Keratinocyte (primary cell): Measurements from ENCODE around the gene NRG2. TPM values are rescaled to one million over a fixed set of nuclear protein-coding genes. Genes with fewer than 3 reads are reported as not detected.

Source experiments
- DNase-seq: peaks from one replicate; pipeline ENCODE4 v3.0.0-alpha.2; 2011; ENCODE audit warnings: low read depth, missing footprints, low spot score
- FAIRE-seq: peaks from 2 replicates; lab custom pipeline; 2011; peaks lifted over from hg19 to GRCh38; lab: Jason Lieb, UNC
- H2AFZ ChIP-seq: 2 replicates; pipeline ENCODE4 v1.6.0; 2012; ENCODE audit warnings: low read length, control low read depth, inconsistent platforms; ENCODE audit not compliant: control insufficient read depth
- H3K27ac ChIP-seq: 2 replicates; pipeline ENCODE4 v1.5.1; 2011; ENCODE audit warnings: low read length; ENCODE audit not compliant: control insufficient read depth, insufficient read depth
- H3K27me3 ChIP-seq: 3 replicates; pipeline ENCODE4 v1.6.0; 2011; ENCODE audit warnings: low read length; ENCODE audit not compliant: control insufficient read depth, insufficient read depth; ENCODE audit errors: extremely low read depth
- H3K36me3 ChIP-seq, 2 experiments: 2 replicates in 1 of 2; 3 replicates in 1 of 2; pipeline ENCODE4 v1.5.1; 2011; ENCODE audit warnings: low read length in 2 of 2, mild to moderate bottlenecking in 1 of 2; ENCODE audit not compliant: control insufficient read depth in 2 of 2, insufficient read depth in 2 of 2; ENCODE audit errors: extremely low read depth in 1 of 2
- H3K4me1 ChIP-seq: 3 replicates; pipeline ENCODE4 v1.5.1; 2011; ENCODE audit warnings: low read length; ENCODE audit not compliant: control insufficient read depth, insufficient read depth; ENCODE audit errors: extremely low read depth
- H3K4me2 ChIP-seq: 3 replicates; pipeline ENCODE4 v1.6.0; 2011; ENCODE audit warnings: low read depth, low read length; ENCODE audit not compliant: control insufficient read depth, insufficient read depth; ENCODE audit errors: extremely low read depth
- H3K4me3 ChIP-seq, 3 experiments: fragments of 200-600 bp in 1 of 3; sonication (generic) in 1 of 3; 2 replicates in 2 of 3; 3 replicates in 1 of 3; pipeline ENCODE4 v1.5.1; 2011 to 2016; ENCODE audit warnings: low read length in 3 of 3, mild to moderate bottlenecking in 3 of 3, control low read depth in 2 of 3, inconsistent platforms in 1 of 3, low read depth in 1 of 3, mixed read lengths in 1 of 3, mixed run types in 1 of 3, moderate library complexity in 1 of 3; ENCODE audit not compliant: control insufficient read depth in 2 of 3, insufficient read depth in 2 of 3; ENCODE audit errors: extremely low read depth in 1 of 3
- H3K79me2 ChIP-seq: 2 replicates; pipeline ENCODE4 v1.6.0; 2012; ENCODE audit warnings: low read length; ENCODE audit not compliant: control insufficient read depth, insufficient read depth
- H3K9ac ChIP-seq: 3 replicates; pipeline ENCODE4 v1.6.0; 2011; ENCODE audit warnings: low read length; ENCODE audit not compliant: control insufficient read depth, insufficient read depth; ENCODE audit errors: extremely low read depth
- H3K9me1 ChIP-seq: 3 replicates; pipeline ENCODE4 v1.6.0; 2011; ENCODE audit warnings: low read length; ENCODE audit not compliant: control insufficient read depth, insufficient read depth; ENCODE audit errors: extremely low read depth
- H3K9me3 ChIP-seq: 2 replicates; pipeline ENCODE4 v1.5.1; 2012; ENCODE audit warnings: low read depth, low read length; ENCODE audit not compliant: control insufficient read depth
- H4K20me1 ChIP-seq: 3 replicates; pipeline ENCODE4 v1.6.0; 2011; ENCODE audit warnings: low read length; ENCODE audit not compliant: control insufficient read depth, insufficient read depth; ENCODE audit errors: extremely low read depth
- CTCF ChIP-seq, 3 experiments: IDR thresholded peaks in 1 of 3; conservative IDR thresholded peaks in 1 of 3; optimal IDR thresholded peaks in 1 of 3; 2 replicates in 2 of 3; 3 replicates in 1 of 3; pipeline versions ENCODE3 to v1.5.1; 2011; ENCODE audit warnings: low read length in 3 of 3, mild to moderate bottlenecking in 3 of 3, moderate library complexity in 2 of 3, control low read depth in 1 of 3, inconsistent platforms in 1 of 3; ENCODE audit not compliant: insufficient read depth in 2 of 3; ENCODE audit errors: extremely low read depth in 1 of 3
- EZH2 ChIP-seq: IDR thresholded peaks from one replicate; pipeline ENCODE4 v1.6.1; 2012; ENCODE audit warnings: inconsistent platforms, mild to moderate bottlenecking, low read length, moderate library complexity
- dilution Hi-C: fragments of 300-500 bp; cut with MboI; formaldehyde crosslinking; loops from one replicate; pipeline ENCODE4 v1.7.0; 2020; ENCODE audit warnings: low sequenced_read_pairs; ENCODE audit not compliant: extremely low pct_ligation_motif_present
- polyA plus RNA-seq, 5 experiments: library from polyadenylated mRNA; depleted of rRNA in 3 of 5; stranded (reverse) in 3 of 5; stranded (forward) in 1 of 5; unstranded in 1 of 5; fragments of >200 nt; gene quantifications; 1 replicate in 1 of 5; 2 replicates in 3 of 5; 3 replicates in 1 of 5; pipeline versions ENCODE4 v1.2.1 to v1.2.3, GENCODE V29; 2011 to 2012; ENCODE audit warnings: missing spikeins in 2 of 5, low read depth in 1 of 5, low replicate concordance in 1 of 5

Gene NRG2
- polyA plus RNA-seq, 1 donor (not counting 4 experiments of a cell fraction or from before 2014, with no cell fraction given): 0.13 TPM

DNA sequence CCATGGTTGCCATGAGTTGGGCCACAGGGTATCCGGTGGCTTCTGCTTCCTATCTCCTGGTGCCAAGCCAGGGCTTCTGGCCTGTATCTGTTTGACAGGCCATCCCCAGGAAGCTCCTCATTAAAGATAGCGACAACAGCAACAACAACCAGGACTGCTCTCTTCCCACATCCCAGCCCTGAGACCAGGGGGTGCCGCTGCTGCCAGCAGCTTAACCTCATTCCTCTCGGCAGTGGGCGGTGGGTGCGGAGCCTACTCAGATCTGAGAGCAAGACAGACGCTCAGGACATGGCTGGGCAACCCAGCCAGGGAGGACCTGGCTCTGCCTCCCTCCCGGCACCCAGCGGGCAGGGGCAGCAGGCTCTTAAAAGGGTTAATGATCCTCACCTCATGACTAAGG lies 149.2 kb downstream of the NRG2 start:
- H3K79me2 ChIP-seq: no peaks in the 10 kb centered on the region
- H4K20me1 ChIP-seq: peaks cover 3% of the 10 kb centered on the region
- no peak overlapping the region for H3K27ac ChIP-seq
- FAIRE-seq: no peak
- H3K36me3 ChIP-seq: no peaks in the 10 kb centered on the region
- no peak overlapping the region for H3K9ac ChIP-seq
- TF ChIP-seq CTCF (optimal IDR thresholded peaks at IDR 0.05 in 1 of 3, IDR thresholded peaks at IDR 0.05 in 1 of 3, conservative IDR thresholded peaks at IDR 0.05 in 1 of 3; ENCODE audit: extremely low read depth in 1 of 3, insufficient read depth in 2 of 3, low read length in 3 of 3) (no peak), EZH2 (no peak)
- H3K4me3 ChIP-seq: no peak overlapping the region
- no peak overlapping the region for H3K4me2 ChIP-seq
- dilution Hi-C loops: no loop called here
- H3K9me1 ChIP-seq: no peaks in the 10 kb centered on the region
- H3K27me3 ChIP-seq: peaks cover 22% of the 10 kb centered on the region
- no peak for DNase-seq
- H2AFZ ChIP-seq: no peak overlapping the region
- no peaks in the 10 kb centered on the region for H3K4me1 ChIP-seq
- no peaks in the 10 kb centered on the region for H3K9me3 ChIP-seq

DNA sequence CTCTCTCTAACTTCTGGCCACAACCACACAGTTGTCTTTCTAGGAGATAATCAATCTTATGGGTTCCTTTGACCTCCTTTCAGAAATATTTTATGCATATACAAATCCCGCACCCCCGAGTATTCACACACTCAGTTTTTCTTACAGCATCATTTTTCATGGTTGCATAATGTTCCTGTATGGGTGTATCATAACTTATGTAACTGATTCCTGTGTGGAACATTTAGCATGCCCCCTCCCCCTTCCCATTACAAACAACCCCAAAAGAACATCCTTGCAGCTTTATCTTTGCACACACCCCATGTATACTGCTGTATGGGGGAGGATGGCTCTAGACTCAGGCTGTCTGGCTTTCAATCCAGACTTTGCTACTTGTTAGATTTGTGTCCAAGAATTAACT lies 153.7 kb downstream of the NRG2 start:
- dilution Hi-C loops: no loop called here
- DNase-seq (no peak), FAIRE-seq (no peak)
- no peak overlapping the region for H3K4me2 ChIP-seq
- H3K79me2 ChIP-seq: no peaks in the 10 kb centered on the region
- no peaks in the 10 kb centered on the region for H3K36me3 ChIP-seq
- H2AFZ ChIP-seq: no peak overlapping the region
- H3K9ac ChIP-seq: no peak overlapping the region
- H3K27ac ChIP-seq: no peak overlapping the region
- peaks cover 5% of the 10 kb centered on the region for H3K27me3 ChIP-seq
- no peaks in the 10 kb centered on the region for H3K9me3 ChIP-seq
- no peaks in the 10 kb centered on the region for H3K9me1 ChIP-seq
- no peak for TF ChIP-seq CTCF (optimal IDR thresholded peaks at IDR 0.05 in 1 of 3, IDR thresholded peaks at IDR 0.05 in 1 of 3, conservative IDR thresholded peaks at IDR 0.05 in 1 of 3; ENCODE audit: extremely low read depth in 1 of 3, insufficient read depth in 2 of 3, low read length in 3 of 3)
- no peak for TF ChIP-seq EZH2
- H3K4me3 ChIP-seq: no peak overlapping the region
- H3K4me1 ChIP-seq: no peaks in the 10 kb centered on the region
- peaks cover 3% of the 10 kb centered on the region for H4K20me1 ChIP-seq
